GM12891 (cell line): Measurements from ENCODE around the gene JMJD8.
A peak's percentile ranks its signal among the peaks of the same experiment; 100 is the strongest.

Experiments
- DNase-seq: peaks from one replicate; pipeline ENCODE4 v3.0.0; 2011; ENCODE audit warnings: low spot score; ENCODE audit not compliant: insufficient read length
- FAIRE-seq: peaks from 2 replicates; lab custom pipeline; 2011; peaks lifted over from hg19 to GRCh38; lab: Jason Lieb, UNC
- PAX5 ChIP-seq: IDR thresholded peaks from 2 replicates; pipeline ENCODE4 v1.6.1; 2011; ENCODE audit warnings: low read length, moderate library complexity, mild to moderate bottlenecking; ENCODE audit not compliant: insufficient read depth, severe bottlenecking
- POLR2A ChIP-seq: IDR thresholded peaks from 2 replicates; pipeline ENCODE4 v1.6.1; 2011; ENCODE audit warnings: low read depth, low read length, control low read depth
- POLR2AphosphoS5 ChIP-seq: IDR thresholded peaks from 2 replicates; pipeline ENCODE4 v1.6.1; 2011; ENCODE audit warnings: low read depth, low read length, control low read depth
- POU2F2 ChIP-seq: IDR thresholded peaks from 2 replicates; pipeline ENCODE4 v1.6.1; 2011; ENCODE audit warnings: low read depth, mild to moderate bottlenecking, control low read depth, low read length, moderate library complexity
- SPI1 ChIP-seq: IDR thresholded peaks from 2 replicates; pipeline ENCODE4 v1.6.1; 2011; ENCODE audit warnings: low read depth, low read length, control low read depth
- TAF1 ChIP-seq: IDR thresholded peaks from 2 replicates; pipeline ENCODE4 v1.6.1; 2011; ENCODE audit warnings: low read depth, low read length, control low read depth

Gene JMJD8

GRCh38 chr16:703406-703805 is 19.3 kb upstream of the JMJD8 start:
- no peak for DNase-seq
- TF ChIP-seq PAX5, result no peak
- no peak for TF ChIP-seq SPI1
- no peak for TF ChIP-seq TAF1
- no peak for TF ChIP-seq POLR2AphosphoS5
- no peak for TF ChIP-seq POU2F2
- no peak for TF ChIP-seq POLR2A
- no peak for FAIRE-seq

DNA sequence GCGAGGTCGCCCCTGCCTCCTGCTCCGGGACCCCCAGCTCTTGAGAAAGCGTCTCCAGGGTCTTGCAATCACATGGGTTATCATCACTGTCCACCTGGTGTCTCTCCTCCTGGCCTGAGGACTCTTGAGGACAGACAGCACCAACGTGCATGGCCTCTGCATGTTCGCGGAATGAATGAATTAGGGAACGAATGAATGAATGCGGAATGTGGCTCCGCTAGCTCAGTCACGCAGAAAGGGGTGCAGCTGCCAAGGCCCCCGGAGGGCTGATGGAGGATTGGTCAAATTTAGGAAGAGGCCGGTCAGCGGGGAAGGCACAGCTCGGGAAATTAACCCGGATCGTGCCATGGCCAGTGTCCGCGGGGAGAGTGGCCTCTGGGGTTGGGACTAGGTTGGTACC is 18.2 kb upstream of the JMJD8 start:
- no peak for TF ChIP-seq SPI1
- no peak for TF ChIP-seq POU2F2
- TF ChIP-seq POLR2A, result no peak
- TF ChIP-seq POLR2AphosphoS5, result no peak
- no peak for TF ChIP-seq TAF1
- no peak for TF ChIP-seq PAX5
- FAIRE-seq (no peak), DNase-seq (no peak)

GRCh38 chr16:700684-701584 is 16.8 kb upstream of the JMJD8 start:
- no peak for DNase-seq
- no peak for FAIRE-seq
- TF ChIP-seq POLR2AphosphoS5 (no peak), POU2F2 (no peak), POLR2A (no peak), SPI1 (no peak)

DNA sequence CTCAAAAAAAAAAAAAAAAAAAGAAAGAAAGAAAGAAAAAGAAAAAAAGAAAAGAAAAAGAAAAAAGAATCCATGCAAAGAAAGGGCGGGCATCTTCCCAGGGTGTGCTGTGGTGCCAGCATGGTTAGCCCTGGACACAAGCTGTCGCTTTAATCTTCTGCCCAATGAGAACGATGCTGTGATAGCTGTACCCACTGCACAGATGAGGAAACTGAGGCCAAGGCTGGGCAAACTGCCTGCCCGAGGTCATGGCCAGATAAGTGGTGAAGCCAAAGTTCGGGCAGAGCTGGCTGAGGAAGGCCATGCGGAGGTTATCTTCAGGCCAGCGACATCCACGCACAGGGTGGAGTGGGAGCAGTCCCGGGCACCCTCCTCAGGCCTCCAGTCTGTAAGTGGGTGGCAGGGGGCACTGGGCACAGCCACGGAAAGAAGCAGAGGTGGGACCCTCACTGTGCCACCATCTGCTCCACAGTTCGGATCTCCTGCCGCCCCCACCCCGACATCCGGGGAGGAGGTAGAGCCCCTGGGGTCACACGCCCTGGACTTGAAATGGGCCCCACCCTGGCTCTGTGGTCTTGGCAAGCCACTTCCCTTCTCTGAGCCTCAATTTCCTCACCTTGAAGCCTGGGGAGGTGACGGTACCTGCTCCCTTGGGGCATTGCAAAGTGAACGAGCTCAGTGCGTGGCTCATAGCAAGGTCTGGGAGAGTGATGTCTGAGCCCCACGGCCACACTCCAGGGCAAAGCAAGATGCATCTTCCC is 15.0 kb upstream of the JMJD8 start:
- DNase-seq, result no peak
- no peak for FAIRE-seq
- TF ChIP-seq POLR2A, result no peak
- no peak for TF ChIP-seq TAF1
- no peak for TF ChIP-seq POLR2AphosphoS5
- TF ChIP-seq POU2F2, result no peak
- no peak for TF ChIP-seq SPI1
- no peak for TF ChIP-seq PAX5

DNA sequence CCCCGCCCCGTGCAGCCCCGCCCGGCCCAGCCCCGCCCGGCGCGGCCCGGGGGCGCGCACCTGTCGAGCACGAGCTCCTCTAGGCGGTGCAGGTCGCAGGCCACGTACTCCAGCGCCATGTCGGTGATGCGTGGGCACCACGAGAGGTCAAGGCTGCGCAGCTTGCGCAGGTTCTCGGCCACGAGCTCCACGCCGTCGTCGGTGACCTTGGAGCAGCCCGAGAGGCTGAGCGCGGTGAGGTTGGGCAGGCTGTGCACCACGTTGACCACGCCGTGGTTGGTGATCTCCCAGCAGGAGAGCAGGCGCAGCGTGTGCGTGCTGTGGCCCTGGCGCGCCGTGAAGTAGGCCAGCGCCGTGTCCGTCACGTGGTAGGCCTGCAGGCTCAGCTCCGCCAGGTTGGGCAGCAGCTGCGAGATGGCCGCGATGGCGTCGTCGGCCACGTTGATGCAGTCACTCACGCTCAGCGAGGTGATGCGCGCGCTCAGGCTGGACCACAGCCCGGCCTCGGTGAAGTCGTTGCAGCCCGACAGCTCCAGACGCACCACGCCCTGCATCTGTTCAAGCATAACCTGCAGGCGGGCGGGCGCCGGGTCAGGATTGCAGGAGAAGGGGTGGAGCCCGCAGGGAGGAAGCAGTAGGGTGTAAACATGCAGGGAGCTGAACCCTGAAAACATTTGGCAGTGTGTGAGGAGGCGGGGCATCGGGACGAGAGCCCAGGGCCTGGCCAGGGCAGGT is 11.4 kb upstream of the JMJD8 start:
- peak; percentile 87 for FAIRE-seq
- no peak for TF ChIP-seq TAF1
- TF ChIP-seq POLR2AphosphoS5, result no peak
- TF ChIP-seq POLR2A, result no peak
- peak; percentile 78 for DNase-seq

- DNase-seq (no peak), FAIRE-seq (no peak)
- TF ChIP-seq POU2F2 (no peak), POLR2AphosphoS5 (no peak), POLR2A (no peak), SPI1 (no peak), PAX5 (no peak), TAF1 (no peak)
These were observed 10.8 kb upstream of the JMJD8 start for GRCh38 chr16:694863-695354.

DNA sequence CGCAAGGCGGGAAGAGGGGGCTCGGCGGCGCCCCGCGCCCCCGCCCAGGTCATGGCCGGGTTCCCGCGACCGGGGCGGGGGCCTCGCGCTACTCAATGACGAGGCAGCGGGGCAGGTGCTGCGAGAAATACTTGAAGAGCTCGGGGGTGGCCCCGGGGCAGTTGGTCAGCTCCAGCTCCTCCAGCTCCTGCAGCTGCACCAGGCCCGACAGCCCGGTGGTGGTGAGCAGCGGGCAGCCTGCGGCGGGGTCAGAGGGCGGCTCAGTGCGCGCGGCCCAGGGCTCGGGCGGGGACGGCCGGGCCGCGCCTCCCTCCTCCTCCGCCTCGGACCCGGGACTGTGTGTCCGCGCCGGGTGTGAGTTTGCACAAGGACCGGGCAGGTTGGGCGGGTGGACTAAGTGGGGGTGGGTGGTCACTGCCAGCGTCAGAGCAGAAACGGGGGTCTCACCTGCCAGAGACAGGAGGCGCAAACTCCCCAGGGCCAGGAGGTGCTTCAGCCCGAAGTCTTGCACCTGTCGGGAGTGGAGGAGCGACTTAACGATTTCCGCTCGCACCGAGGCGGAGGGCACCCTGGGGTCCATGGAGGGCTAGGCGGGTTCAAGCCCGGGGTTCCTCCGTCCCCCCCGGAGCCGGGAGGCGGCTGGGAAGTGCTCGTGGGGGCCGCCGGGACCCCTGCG is 10.2 kb upstream of the JMJD8 start:
- FAIRE-seq (no peak), DNase-seq (no peak)
- TF ChIP-seq POLR2AphosphoS5 (no peak), POLR2A (no peak), PAX5 (no peak), POU2F2 (no peak), TAF1 (no peak)

- DNase-seq (no peak), FAIRE-seq (no peak)
- no peak for TF ChIP-seq POU2F2
- no peak for TF ChIP-seq PAX5
- TF ChIP-seq POLR2AphosphoS5, result no peak
- no peak for TF ChIP-seq TAF1
These were observed 9.6 kb upstream of the JMJD8 start for GRCh38 chr16:693766-694165.

GRCh38 chr16:693364-693763 is 9.2 kb upstream of the JMJD8 start:
- TF ChIP-seq PAX5 (no peak), TAF1 (no peak), POLR2AphosphoS5 (no peak), POU2F2 (no peak), POLR2A (no peak), SPI1 (no peak)
- DNase-seq (no peak), FAIRE-seq (no peak)
